HG03139 (cell line): Measurements from ENCODE around the gene SIRT7.
A peak's percentile ranks its signal among the peaks of the same experiment; 100 is the strongest.

ENCODE experiments used
- ATAC-seq: cut with Tn5 transposase; IDR thresholded peaks from one replicate; pipeline ENCODE4 v1.9.1; 2021; ENCODE audit not compliant: unreplicated experiment

Gene SIRT7

DNA sequence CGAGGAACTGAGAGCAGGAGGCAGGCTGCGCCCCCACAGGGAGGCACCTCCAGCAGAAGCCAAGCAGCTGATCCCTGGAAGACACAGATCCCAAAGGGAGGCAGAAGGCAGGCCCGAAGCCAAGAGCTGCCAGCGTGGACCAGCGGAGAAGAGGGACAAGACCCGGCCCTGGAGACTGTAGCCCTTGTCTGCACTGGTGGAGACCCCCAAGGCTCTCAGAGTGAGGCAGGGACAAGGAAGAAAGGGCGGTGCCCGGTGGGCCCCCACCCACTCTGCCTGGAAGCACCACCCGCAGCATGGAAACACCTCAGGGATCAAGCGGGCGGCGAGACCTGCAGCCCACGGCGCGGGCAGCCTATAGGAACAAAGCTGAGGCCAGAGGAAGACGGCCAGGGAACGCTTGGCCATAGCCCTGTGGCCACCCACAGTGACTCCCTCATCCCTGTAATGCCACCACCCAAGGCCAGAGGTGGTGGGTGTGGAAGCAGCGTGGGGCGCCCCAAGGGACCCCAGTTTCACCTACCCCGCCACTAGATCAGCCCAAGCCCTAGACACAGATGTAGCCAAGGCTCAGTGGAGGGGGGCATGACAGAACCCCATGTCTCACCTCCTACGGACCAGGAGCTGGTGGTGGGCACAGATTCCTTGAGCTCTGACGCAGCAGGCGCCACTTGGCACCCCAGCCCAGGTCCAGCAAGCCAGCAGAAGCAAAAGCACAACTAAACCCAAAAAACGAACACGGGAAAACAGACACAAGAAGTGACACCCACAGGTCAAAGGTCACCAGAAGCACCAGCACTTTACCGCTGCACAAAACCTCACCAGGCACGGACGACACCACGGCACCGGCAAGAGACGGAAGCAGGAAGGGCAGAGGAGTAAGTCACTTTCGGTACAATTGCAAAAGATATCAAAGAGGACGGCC, 2.9 kb upstream of the SIRT7 start:
- no peak for ATAC-seq

DNA sequence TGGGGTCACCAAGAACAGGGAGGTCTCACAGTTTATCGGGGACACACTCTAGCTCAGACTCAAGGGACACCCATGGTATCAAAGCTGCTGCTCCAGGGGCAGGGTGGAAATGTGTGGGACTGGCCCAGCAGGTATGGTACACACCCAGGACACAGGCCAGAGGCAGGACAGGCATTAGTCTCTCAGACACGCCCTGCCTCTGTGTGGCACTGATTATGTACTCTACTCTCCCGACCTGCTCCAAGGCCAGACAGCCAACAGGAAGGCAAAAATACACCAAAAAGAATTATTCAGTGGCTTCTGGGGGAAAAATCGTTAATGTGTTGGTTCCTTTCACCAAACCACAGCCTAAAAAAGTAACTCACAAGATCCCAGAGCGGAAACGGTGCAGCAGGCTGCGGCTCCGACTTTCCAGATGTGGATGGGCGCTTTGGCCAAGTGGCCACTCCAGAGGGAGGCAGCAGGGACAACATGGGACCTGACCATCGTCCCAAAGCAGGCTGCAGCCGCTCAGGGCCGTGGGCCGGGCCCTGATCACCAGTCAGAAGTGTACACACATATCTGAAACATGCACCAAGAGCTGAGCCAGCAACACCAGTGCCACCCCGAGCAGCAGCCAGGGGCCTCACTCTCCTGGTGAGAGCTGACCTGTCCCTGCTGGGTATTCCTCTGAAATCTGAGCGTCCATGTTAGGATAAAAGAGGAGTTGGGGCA, 1.0 kb upstream of the SIRT7 start:
- ATAC-seq: no peak

DNA sequence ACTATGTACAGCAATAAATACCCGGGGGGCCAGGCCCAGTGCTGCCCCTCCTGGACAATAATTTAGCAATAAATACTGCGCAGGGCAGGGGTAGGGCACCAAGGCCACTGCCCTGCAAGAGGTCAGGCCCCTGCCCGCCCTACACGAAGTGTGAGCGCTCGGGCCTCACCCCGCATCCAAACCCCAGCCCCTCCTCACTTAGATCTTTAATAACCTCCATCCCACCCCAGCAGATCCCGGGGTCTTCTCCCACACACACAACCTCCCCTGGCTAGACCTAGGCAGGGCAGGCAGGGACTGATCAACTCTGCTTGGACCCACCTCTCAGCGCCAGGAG, 325 bp upstream of the SIRT7 start:
- peak; percentile 5 for ATAC-seq

DNA sequence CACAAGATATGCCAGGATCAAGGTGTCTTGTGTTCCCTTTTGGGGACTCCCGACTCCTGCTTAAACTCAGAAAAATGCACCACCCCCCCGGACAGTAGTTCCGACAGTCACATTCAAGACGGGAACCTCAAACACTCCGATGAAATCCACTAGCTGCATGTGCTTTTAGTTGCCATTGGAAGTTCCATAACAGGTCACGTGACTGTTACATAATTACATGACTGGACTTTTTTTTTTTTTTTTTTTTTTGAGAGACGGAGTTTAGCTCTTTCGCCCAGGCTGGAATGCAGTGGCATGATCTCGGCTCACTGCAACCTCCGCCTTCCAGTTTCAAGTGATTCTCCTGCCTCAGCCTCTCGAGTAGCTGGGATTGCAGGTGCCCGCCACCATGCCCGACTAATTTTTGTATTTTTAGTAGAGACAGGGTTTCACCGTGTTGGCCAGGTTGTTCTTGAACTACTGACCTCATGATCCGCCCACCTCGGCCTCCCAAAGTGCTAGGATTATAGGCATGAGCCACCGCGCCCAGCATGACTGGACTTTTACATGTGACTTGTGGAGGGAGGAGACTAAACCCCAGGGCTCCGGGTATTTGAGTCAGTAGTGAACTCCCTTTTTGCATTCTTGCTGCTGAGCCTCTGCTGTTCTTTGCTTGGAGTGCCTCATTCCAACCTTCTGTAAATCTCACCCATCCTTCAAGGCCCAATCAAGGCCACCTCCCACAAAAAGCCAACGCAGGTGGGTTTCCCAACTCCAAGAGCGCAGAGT, 1.6 kb downstream of the SIRT7 start:
- no peak for ATAC-seq

DNA sequence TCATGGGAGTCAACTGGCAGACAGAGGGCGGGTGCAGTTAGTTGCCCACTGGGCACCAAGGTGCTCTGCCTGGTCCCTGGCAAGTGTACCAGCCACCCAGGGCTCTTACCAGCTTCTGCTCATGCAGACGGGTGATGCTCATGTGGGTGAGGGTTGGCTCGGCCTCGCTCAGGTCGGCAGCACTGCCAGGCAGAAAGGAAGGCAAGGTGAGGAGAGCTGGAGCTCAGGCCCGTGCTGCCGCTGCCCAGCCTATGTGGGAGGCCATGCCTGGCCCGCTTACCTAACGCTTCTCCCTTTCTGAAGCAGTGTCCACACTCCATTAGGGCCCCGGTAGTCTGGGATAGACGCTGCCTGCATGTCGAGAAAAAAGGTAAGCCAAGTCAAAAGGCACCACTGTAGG, 2.6 kb downstream of the SIRT7 start:
- ATAC-seq: no peak

DNA sequence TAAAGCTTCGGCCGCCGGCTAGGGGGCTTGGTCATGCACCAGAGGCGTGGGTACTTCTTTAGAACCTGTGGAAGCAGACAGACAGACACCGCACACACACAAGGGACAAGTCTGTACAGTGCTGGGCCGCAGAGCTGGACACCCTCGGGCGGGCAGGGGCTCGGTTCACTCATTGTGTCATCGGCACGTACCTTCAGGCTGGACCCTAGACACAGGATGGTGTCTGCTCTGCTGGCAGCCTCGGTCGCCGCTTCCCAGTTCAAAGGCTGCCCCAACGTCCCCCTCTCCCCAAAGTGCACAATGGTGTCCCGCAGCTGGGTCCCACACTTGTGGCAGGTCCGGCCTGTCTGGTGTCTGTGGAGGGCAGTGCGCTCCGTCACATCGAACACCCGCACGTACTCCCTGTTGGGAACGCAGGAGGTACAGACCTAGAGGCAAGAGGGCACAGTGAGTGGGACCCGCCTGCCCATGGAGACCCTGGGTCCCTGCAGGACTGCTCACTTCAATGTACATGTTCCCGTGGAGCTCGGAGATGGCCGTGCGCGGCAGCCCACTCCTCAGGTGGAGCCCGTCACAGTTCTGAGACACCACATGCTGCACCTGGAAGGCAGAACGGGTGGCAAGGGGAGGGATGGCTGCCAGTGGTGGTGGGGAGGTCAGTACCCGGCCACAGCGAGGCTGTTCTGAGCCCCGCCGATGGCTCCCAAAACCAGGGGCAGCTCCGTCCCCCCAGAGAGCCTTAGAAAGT, 3.7 kb downstream of the SIRT7 start:
- ATAC-seq: no peak

DNA sequence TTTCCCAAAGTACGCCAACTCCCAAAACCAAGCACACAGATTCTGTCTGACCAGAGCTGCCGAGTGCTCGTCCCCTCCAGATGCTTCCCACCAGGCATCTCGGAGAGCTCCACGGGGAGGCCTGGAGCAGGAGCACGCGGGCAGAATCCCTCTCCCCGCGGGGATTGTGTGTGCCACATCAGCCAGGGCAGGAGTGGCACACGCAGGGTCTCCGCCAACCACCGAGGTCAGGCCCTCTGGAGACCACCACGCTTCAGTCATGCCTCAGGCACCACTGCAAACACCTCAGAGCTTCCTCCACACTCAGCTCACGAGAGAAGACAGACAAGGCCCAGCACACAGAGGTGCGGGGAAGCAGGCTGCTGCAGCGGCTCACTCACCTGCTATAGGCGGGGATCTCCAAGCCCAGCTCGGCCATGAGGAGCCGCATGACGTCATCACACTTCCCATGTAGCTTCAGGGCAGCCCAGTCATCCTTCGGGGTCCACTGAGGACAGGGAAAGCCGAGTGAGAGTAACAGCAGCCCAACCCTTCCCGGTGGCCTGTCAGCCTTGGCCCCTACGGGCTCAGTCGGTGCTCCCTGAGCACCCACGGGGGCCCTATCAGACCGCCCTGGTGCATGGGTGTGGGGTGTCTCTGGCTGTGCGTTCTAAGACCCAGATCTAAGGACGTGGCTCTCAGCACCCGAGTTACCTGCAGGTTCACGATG, 4.4 kb downstream of the SIRT7 start:
- no peak for ATAC-seq

DNA sequence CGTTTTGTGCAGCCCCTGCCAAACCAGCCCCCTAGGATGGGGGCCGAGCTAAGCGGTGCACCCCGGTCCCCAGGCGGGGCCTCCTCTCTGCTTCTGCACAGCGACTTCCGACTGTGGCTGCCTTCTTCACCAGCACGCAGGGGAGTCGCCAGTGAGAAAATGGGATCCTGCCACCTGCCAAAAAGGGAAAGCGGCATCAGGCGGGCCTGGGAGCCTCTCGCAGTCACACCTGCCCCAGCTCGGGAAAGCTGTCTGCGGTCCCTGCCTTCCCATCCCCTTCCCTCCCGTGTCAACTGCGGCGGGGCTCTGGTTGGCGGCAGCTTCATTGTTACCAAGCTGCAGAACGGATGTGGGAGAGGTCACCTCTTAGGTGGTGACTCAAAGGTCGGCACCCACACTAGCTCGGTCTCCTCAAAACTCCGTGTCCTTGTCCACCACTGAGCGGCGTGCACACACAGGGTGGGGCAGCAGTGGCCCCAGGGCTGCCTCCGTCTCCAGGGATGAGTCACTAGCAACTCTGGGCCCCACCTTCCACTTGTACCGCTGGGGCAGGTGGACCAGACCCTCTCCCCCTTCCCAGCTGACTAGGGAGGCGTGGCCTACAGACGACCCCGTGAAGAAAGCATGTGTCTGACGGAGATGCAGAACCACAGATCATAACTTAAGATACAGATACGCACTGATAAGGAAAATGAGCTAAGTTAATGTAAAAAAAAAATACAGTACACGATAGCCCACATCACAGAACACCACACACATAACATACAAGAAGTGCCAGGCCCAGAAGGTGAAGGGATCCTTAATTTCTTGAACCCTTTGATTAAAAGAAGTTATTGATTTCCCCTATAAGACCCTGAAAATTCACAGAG, 5.3 kb downstream of the SIRT7 start:
- no peak for ATAC-seq

DNA sequence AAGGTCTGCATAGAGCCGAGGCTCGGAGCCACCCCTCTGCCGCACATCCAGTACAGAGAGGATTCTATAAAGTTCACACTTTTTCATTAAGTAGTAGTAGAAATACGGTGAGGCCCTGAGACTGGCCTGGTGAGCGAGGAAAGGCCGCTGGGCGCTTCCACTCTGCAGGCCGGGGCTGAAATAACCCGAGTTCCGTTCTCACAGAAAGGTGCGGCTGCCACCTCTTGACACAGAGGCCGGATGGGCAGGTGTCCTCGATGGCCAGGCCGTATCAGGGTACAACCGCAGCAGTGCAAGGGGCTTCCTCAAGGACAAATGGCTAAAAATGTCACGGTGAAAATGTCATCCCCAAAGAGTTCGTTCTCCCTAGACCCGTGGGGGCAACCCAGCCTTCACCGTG, 6.0 kb downstream of the SIRT7 start:
- no peak for ATAC-seq

DNA sequence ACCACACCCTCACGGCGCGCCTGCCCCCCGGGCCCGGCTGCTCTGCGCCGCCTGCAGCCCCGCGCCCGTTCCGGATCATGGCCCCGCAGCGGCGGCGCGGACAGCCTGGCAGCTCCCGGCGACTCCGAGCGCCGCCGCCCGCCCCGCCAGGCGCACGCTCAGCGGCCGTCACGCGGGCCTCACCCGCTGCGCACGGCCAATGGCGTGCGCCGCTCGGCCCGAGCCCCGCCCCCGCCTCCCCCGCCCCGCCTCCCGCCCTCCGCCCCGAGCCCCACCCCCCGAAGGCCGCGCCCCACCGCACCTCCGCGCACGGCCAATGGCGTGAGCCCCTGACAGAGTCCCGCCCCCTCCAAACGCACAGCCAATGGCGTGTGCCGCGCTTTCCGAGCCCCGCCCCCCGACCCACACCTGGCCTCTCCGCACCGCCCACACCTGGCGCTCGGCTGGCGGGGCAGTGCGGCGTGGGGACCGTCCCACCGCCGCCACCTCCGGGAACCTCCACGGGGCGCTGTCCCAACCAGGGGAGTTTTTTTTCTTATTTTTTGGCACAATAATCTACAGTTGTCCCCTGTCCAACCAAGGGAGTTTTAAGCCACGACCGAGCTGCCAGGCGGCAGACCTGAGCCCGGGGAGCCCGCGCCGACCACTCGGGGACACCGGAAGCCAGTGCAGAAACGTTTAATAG, 6.6 kb downstream of the SIRT7 start, which contains the start of gene PCYT2:
TSS of gene PCYT2 (minus strand) at position 123 of the 685 bp plus-strand sequence. CDS start at position 79, 44 bp downstream.
- ATAC-seq: peak; percentile 53

DNA sequence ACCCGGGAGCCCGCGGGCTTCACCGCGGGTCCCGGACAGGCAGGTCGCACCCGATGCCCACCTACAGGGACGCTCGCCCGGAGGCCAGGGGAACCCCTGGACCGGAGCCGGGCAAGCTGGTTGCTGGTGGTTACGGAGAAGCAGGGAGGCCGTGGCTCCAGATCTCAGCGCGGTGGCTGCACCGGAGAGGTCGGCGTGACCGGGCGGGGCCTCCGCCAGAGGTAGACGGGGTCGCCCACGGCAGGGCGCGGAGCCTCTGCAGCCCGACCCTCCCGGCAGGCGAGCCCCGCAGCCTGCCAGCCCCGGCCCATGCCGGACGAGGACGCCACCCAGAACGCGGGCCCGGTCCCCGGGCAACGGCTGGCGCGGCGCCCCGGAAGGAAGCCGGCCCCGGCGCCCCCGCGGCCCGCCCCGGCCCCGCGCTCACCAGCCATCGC, 7.1 kb downstream of the SIRT7 start:
- peak; percentile 16 for ATAC-seq

DNA sequence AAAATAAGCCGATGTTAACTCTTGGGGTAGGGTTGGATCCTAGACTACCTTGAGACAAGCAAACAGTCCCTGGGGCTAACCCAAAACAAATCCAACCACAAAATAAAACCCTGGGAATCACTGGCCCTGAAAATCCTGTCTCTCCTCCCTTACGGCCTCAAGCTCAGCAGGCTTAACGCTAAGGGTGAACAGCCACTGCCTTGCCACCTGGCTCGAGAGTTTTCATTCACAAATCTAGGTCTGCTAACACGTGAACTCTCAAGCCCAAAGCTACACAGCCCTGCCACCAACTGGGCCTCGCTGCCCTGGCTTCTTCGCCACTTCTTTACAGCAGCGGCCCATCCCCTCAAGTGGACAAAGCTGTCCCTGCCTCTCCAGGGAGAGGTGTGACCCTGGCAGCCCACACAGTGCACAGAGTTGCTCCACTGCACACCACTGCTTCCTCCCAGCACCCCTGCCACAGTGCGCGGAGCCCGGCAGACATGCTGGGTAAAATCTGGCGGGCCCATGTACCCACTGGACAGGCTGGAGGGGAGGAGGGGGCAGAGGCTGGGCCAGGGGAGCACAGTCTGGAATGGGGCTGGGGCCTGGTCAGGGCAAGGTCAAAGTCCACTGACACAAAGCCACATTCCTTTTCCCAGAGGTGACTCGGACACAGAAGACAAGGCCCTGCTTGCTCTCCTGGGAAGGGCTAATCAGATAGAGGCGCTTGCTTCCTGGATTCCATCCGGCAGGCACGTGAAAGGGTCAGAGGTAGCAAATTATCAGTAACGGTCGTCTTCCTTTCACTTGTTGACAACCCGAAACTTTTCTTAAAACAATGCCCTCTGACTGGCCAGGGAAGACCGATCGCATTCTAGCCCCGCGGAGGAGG, 7.8 kb downstream of the SIRT7 start:
- ATAC-seq: no peak

DNA sequence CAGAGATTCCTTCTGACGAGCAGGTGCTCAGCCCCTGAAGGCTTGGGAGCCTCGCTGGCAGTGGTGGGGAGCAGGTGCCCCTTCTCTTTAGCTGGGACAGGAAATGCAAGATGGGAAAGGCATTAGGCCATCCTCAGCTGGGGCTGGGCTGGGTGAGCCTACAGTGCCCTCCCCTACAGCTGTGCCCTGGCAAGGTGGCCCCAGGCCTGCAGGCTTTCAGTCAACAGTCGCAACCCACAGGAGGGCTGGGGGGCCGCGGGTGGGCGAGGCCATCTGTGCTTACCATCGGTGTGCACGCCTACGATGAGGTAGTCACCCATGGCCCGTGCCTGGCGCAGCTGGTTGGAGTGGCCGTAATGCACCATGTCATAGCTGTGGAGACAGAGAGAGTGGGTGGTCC, 8.7 kb downstream of the SIRT7 start:
- ATAC-seq: no peak

DNA sequence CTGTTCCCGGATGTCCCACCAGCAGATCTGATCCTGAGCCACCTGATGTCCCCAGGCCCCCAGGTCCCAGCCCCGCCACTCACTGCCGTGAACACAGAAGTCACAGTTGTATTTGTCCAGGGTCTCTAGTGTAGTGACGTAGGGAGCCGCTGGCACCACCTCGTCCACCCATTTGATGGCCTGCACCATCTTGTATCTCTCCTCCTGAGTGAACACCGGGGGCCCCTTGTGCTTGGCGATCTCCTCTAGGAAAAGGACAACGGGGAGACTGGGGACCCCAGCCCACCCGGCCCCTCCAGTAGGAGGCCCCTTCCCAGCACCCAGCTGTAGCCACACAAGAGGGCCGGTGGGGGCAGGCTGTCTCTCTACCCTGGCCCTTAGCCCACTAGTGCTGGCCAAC, 9.2 kb downstream of the SIRT7 start:
- ATAC-seq: no peak

DNA sequence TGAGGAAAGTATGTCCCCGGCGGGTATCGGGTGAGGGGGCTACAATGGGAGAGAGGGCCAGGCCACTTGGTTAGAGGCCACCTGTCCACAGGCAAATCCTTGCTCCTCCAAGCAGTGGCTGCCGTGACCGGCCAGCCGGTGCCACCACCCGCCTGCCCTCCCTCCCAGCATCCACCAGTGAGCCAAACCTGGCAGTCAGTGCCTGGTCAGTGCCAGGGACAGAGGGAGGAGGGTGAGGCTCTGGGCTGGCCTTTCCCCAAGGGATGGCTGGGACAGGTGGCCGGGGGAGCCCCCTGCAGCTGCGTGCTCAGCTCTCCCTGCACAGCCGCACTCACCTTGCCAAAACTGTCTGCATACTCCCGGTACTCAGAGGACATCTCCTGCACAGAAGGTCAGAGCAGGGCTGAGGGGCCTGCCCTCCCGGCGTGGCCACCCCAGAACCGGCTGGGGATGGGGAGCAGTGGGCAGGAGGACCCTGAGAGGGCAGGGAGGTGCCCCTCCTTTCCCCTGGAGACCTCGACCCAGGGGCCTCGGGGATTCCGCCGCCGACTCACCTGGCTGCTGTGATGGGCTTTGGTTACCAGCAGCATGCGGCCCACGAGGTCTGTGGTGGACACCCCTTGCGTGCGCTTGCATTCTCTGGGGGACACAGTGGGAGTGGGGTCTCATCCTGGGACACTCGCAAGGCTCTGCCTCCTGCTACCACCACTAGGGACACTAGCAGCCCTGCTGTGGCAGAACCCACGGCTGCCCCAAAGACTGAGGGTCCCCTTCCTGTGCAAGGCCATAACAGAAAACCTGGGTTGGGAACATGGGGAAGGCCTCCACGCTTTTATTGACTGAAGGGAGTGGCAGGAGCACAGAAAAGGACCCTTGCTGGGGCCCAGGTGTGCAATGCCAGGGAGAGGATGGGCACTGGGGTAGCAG, 10.5 kb downstream of the SIRT7 start:
- no peak for ATAC-seq

DNA sequence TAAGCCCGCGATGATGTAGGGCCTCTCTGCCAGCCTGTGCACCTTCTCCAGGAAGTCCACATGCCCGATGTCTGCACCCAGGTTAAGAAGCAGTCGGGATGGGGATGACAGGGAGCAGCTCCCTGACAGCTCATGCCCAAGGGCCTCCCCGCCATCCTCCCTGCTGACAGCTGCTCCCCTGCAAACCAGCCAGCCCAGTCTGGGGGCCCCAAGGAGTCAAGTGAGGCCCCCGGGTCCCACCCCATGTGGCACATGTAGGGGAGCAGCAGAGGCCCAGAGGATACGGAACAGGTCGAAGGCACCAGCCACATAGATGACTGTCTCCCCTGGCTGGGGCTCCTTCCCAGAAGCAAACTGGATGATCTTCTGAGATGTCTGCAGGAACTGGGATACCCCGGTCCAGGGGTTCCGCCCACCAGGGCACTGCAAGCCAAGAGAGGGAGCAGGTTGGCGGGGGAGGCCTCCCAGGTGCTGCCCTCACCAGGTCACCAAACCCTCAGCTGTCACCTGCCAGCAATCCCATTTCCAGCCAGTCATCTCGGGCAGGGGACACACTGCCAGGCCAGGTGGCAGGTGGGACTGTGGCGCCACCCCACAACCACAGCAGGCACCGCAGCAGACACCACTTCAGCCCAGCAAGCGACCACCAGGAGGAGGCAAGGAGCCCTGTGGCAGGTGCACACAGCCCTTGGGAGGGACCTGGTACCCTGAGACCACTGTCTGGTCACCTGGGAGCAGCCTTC, 11.3 kb downstream of the SIRT7 start:
- ATAC-seq: no peak
